ENCODE data around the gene PTPRN2. TPM values are rescaled to one million over a fixed set of nuclear protein-coding genes. Genes with fewer than 3 reads are reported as not detected.
"Not testable (repeated sequence)": the region's sequence is repeated elsewhere in the genome, so short reads cannot be mapped to it uniquely, and the experiment has no call there.

PTPRN2 gene
- total RNA-seq, 2 experiments from 2014 or later: 0.46 to 0.51 TPM

- H3K27ac Mint-ChIP-seq; H3K4me1 Mint-ChIP-seq; ATAC-seq; H3K36me3 Mint-ChIP-seq (ENCODE audit: low read depth); DNase-seq; POLR2A ChIA-PET; H3K27me3 Mint-ChIP-seq; H3K4me3 Mint-ChIP-seq; H3K9me3 Mint-ChIP-seq (ENCODE audit: low read depth): not testable (repeated sequence)
- CTCF ChIA-PET: interaction anchor here (0.6 kb wide), 1 partner anchor 432 kb away, joined by 3 read pairs; no protein-coding TSS in a partner anchor
- intact Hi-C loops (cut with DNase I, micrococcal nuclease): loop anchor here in 1 of 2 experiments (5.0 to 10.0 kb wide), 3 partner anchors 297 to 1097 kb away; no protein-coding TSS in a partner anchor
Observed at GRCh38 chr7:158351899-158352729, 235.5 kb downstream of the PTPRN2 start.

GRCh38 chr7:158351481-158351880 is 236.1 kb downstream of the PTPRN2 start:
- POLR2A ChIA-PET: no interaction called here
- H3K27me3 Mint-ChIP-seq: peaks cover 2% of the 10 kb centered on the region
- no peak overlapping the region for H3K27ac Mint-ChIP-seq
- peaks cover 4% of the 10 kb centered on the region for H3K9me3 Mint-ChIP-seq (ENCODE audit: low read depth)
- ATAC-seq (no peak), DNase-seq (no peak)
- no peak overlapping the region for H3K4me3 Mint-ChIP-seq
- intact Hi-C loops (cut with DNase I, micrococcal nuclease): loop anchor here in 1 of 2 experiments (5.0 to 10.0 kb wide), 3 partner anchors 297 to 1097 kb away; no protein-coding TSS in a partner anchor
- CTCF ChIA-PET: interaction anchor here (0.6 kb wide), 1 partner anchor 432 kb away, joined by 3 read pairs; no protein-coding TSS in a partner anchor
- no peaks in the 10 kb centered on the region for H3K36me3 Mint-ChIP-seq (ENCODE audit: low read depth)
- H3K4me1 Mint-ChIP-seq: no peaks in the 10 kb centered on the region

- ATAC-seq: no peak
- no peak overlapping the region for H3K4me3 Mint-ChIP-seq
- H3K27ac Mint-ChIP-seq: no peak overlapping the region
- ChIA-PET POLR2A (no interaction called here), CTCF (no interaction called here)
- intact Hi-C loops (cut with DNase I, micrococcal nuclease): loop anchor here in 1 of 2 experiments (5.0 to 10.0 kb wide), 3 partner anchors 296 to 1096 kb away; no protein-coding TSS in a partner anchor
- peaks cover 2% of the 10 kb centered on the region for H3K27me3 Mint-ChIP-seq
- H3K36me3 Mint-ChIP-seq (ENCODE audit: low read depth): no peaks in the 10 kb centered on the region
- no peaks in the 10 kb centered on the region for H3K4me1 Mint-ChIP-seq
- H3K9me3 Mint-ChIP-seq (ENCODE audit: low read depth): peaks cover 4% of the 10 kb centered on the region
- DNase-seq: no peak
Observed at GRCh38 chr7:158351051-158351450, 236.6 kb downstream of the PTPRN2 start.

GRCh38 chr7:158350166-158350900 is 237.3 kb downstream of the PTPRN2 start:
- H3K36me3 Mint-ChIP-seq (ENCODE audit: low read depth): no peaks in the 10 kb centered on the region
- H3K27ac Mint-ChIP-seq: no peak overlapping the region
- H3K4me1 Mint-ChIP-seq: no peaks in the 10 kb centered on the region
- peaks cover 4% of the 10 kb centered on the region for H3K9me3 Mint-ChIP-seq (ENCODE audit: low read depth)
- ATAC-seq (no peak), DNase-seq (no peak)
- POLR2A ChIA-PET: no interaction called here
- CTCF ChIA-PET: no interaction called here
- no peak overlapping the region for H3K4me3 Mint-ChIP-seq
- peaks cover 2% of the 10 kb centered on the region for H3K27me3 Mint-ChIP-seq
- intact Hi-C loops (cut with DNase I, micrococcal nuclease): loop anchor here in 1 of 2 experiments (5.0 to 10.0 kb wide), 3 partner anchors 296 to 1096 kb away; no protein-coding TSS in a partner anchor

GRCh38 chr7:158348446-158348845 is 239.2 kb downstream of the PTPRN2 start:
- Mint-ChIP-seq H3K27me3 (no peaks in the 10 kb centered on the region), H3K4me1 (no peaks in the 10 kb centered on the region), H3K36me3 (ENCODE audit: low read depth) (no peaks in the 10 kb centered on the region), H3K4me3 (no peak overlapping the region), H3K9me3 (ENCODE audit: low read depth) (no peaks in the 10 kb centered on the region), H3K27ac (no peak overlapping the region)
- ChIA-PET CTCF (no interaction called here), POLR2A (no interaction called here)
- DNase-seq (no peak), ATAC-seq (no peak)
- intact Hi-C loops (cut with DNase I, micrococcal nuclease): no loop called here

GRCh38 chr7:158348039-158348438 is 239.6 kb downstream of the PTPRN2 start:
- CTCF ChIA-PET; intact Hi-C loops (cut with DNase I, micrococcal nuclease); H3K27me3 Mint-ChIP-seq; POLR2A ChIA-PET; H3K36me3 Mint-ChIP-seq (ENCODE audit: low read depth); H3K9me3 Mint-ChIP-seq (ENCODE audit: low read depth); H3K4me3 Mint-ChIP-seq; DNase-seq; H3K27ac Mint-ChIP-seq; H3K4me1 Mint-ChIP-seq; ATAC-seq: not testable (repeated sequence)

- CTCF ChIA-PET: interaction anchor here (1.4 kb wide), 1 partner anchor 9 kb away, joined by 4 read pairs; no protein-coding TSS in a partner anchor
- H3K4me3 Mint-ChIP-seq: no peak overlapping the region
- no peak for DNase-seq
- no peak for ATAC-seq
- H3K27me3 Mint-ChIP-seq: no peaks in the 10 kb centered on the region
- no peak overlapping the region for H3K27ac Mint-ChIP-seq
- H3K36me3 Mint-ChIP-seq (ENCODE audit: low read depth): peaks cover 5% of the 10 kb centered on the region
- POLR2A ChIA-PET: no interaction called here
- peaks cover 15% of the 10 kb centered on the region for H3K9me3 Mint-ChIP-seq (ENCODE audit: low read depth)
- intact Hi-C loops (cut with DNase I, micrococcal nuclease): no loop called here
- H3K4me1 Mint-ChIP-seq: no peaks in the 10 kb centered on the region
Observed at GRCh38 chr7:158345731-158346130, 241.9 kb downstream of the PTPRN2 start.

GRCh38 chr7:158344706-158345300 is 242.8 kb downstream of the PTPRN2 start:
- no peak for DNase-seq
- Mint-ChIP-seq H3K9me3 (ENCODE audit: low read depth) (peaks cover 24% of the 10 kb centered on the region), H3K4me3 (no peak overlapping the region), H3K4me1 (no peaks in the 10 kb centered on the region), H3K27me3 (no peaks in the 10 kb centered on the region), H3K36me3 (ENCODE audit: low read depth) (peaks cover 8% of the 10 kb centered on the region), H3K27ac (no peak overlapping the region)
- CTCF ChIA-PET: interaction anchor here (0.5 to 1.4 kb wide), 2 partner anchors 10 to 407 kb away, joined by 3 to 4 read pairs; no protein-coding TSS in a partner anchor
- ATAC-seq: no peak
- POLR2A ChIA-PET: no interaction called here
- intact Hi-C loops (cut with DNase I, micrococcal nuclease): no loop called here

- ATAC-seq (no peak), DNase-seq (no peak)
- Mint-ChIP-seq H3K4me1 (no peaks in the 10 kb centered on the region), H3K9me3 (ENCODE audit: low read depth) (peaks cover 24% of the 10 kb centered on the region), H3K27ac (no peak overlapping the region), H3K27me3 (no peaks in the 10 kb centered on the region), H3K36me3 (ENCODE audit: low read depth) (peaks cover 8% of the 10 kb centered on the region), H3K4me3 (no peak overlapping the region)
- ChIA-PET CTCF (no interaction called here), POLR2A (no interaction called here)
- intact Hi-C loops (cut with DNase I, micrococcal nuclease): no loop called here
Observed at GRCh38 chr7:158343936-158344455, 243.6 kb downstream of the PTPRN2 start.

GRCh38 chr7:158343526-158343925 is 244.1 kb downstream of the PTPRN2 start:
- no peaks in the 10 kb centered on the region for H3K27me3 Mint-ChIP-seq
- H3K27ac Mint-ChIP-seq: no peak overlapping the region
- CTCF ChIA-PET: no interaction called here
- ATAC-seq: no peak
- no peaks in the 10 kb centered on the region for H3K4me1 Mint-ChIP-seq
- intact Hi-C loops (cut with DNase I, micrococcal nuclease): no loop called here
- DNase-seq: no peak
- POLR2A ChIA-PET: no interaction called here
- H3K4me3 Mint-ChIP-seq: no peak overlapping the region
- H3K36me3 Mint-ChIP-seq (ENCODE audit: low read depth): peaks cover 8% of the 10 kb centered on the region
- peaks cover 24% of the 10 kb centered on the region for H3K9me3 Mint-ChIP-seq (ENCODE audit: low read depth)

GRCh38 chr7:158341097-158341496 is 246.5 kb downstream of the PTPRN2 start:
- Mint-ChIP-seq H3K9me3 (ENCODE audit: low read depth) (peaks cover 40% of the 10 kb centered on the region), H3K36me3 (ENCODE audit: low read depth) (peaks cover 16% of the 10 kb centered on the region)
- ATAC-seq; DNase-seq; CTCF ChIA-PET; H3K4me3 Mint-ChIP-seq; intact Hi-C loops (cut with DNase I, micrococcal nuclease); H3K27me3 Mint-ChIP-seq; POLR2A ChIA-PET; H3K27ac Mint-ChIP-seq; H3K4me1 Mint-ChIP-seq: not testable (repeated sequence)
